OCI-LY7 (cell line): ENCODE measurements around the gene HABP4. TPM values are rescaled to one million over a fixed set of nuclear protein-coding genes. Genes with fewer than 3 reads are reported as not detected.

Experiments used
- BruUV-seq: library from RNA; stranded (reverse); fragments of 400-500 nt; replicated peaks from 2 replicates; lab custom pipeline; 2021; lab: Mats Ljungman, UMichigan
- CTCF ChIA-PET: fragments of 300-600 bp; sonication (Branson Sonifier 250); formaldehyde crosslinking; loops from one replicate; lab custom pipeline; 2022; ENCODE audit warnings: antibody characterized with exemption; ENCODE audit not compliant: unreplicated experiment; lab: Charles Lee
- POLR2A ChIA-PET: fragments of 300-600 bp; sonication (Branson Sonifier 250); formaldehyde crosslinking; loops from one replicate; lab custom pipeline; 2022; ENCODE audit warnings: antibody characterized with exemption; lab: Charles Lee
- DNase-seq: peaks from one replicate; pipeline ENCODE4 v3.0.0-alpha.2; 2015; ENCODE audit warnings: low spot score
- H2AFZ ChIP-seq: fragments of 200-600 bp; sonication (generic), shearing (Covaris generic); 2 replicates; pipeline ENCODE4 v1.6.1; 2014; ENCODE audit warnings: mild to moderate bottlenecking, antibody characterized with exemption, low read length, moderate library complexity
- H3K27ac ChIP-seq: fragments of 200-600 bp; sonication (generic); 2 replicates; pipeline ENCODE4 v1.5.1; 2014; ENCODE audit warnings: mixed run types, low read depth, mild to moderate bottlenecking, moderate library complexity, low read length, inconsistent platforms; ENCODE audit not compliant: poor library complexity, severe bottlenecking
- H3K36me3 ChIP-seq: fragments of 200-600 bp; sonication (generic); 2 replicates; pipeline ENCODE4 v1.6.1; 2014; ENCODE audit warnings: mild to moderate bottlenecking, antibody characterized with exemption, low read length, moderate library complexity, mixed read lengths; ENCODE audit not compliant: insufficient read depth
- H3K4me1 ChIP-seq: fragments of 200-600 bp; sonication (generic); 2 replicates; pipeline ENCODE4 v1.5.1; 2014; ENCODE audit warnings: mild to moderate bottlenecking, low read length; ENCODE audit not compliant: insufficient read depth, poor library complexity, severe bottlenecking
- H3K4me2 ChIP-seq: fragments of 200-600 bp; sonication (generic); 2 replicates; pipeline ENCODE4 v1.6.1; 2014; ENCODE audit warnings: mild to moderate bottlenecking, low read length
- H3K4me3 ChIP-seq: fragments of 200-600 bp; sonication (generic); 2 replicates; pipeline ENCODE4 v1.5.1; 2014; ENCODE audit warnings: mild to moderate bottlenecking, low read depth, low read length; ENCODE audit not compliant: poor library complexity, severe bottlenecking
- H3K79me2 ChIP-seq: fragments of 200-600 bp; sonication (generic); 2 replicates; pipeline ENCODE4 v1.6.1; 2016; ENCODE audit warnings: low read depth, mild to moderate bottlenecking, low read length, moderate library complexity, mixed read lengths; ENCODE audit not compliant: insufficient read depth
- H3K9me2 ChIP-seq: fragments of 200-600 bp; sonication (generic); 2 replicates; pipeline ENCODE4 v1.6.1; 2016; ENCODE audit warnings: mild to moderate bottlenecking, low read length, mixed read lengths; ENCODE audit not compliant: insufficient read depth
- H3K9me3 ChIP-seq: fragments of 200-600 bp; sonication (generic); 2 replicates; pipeline ENCODE4 v1.6.1; 2014; ENCODE audit warnings: mild to moderate bottlenecking, mixed run types, low read length, mixed read lengths
- H4K20me1 ChIP-seq: fragments of 200-600 bp; sonication (generic); 2 replicates; pipeline ENCODE4 v1.6.1; 2014; ENCODE audit warnings: mild to moderate bottlenecking, antibody characterized with exemption, low read length, moderate library complexity, mixed read lengths; ENCODE audit not compliant: insufficient read depth
- CTCF ChIP-seq: fragments of 200-600 bp; sonication (generic); conservative IDR thresholded peaks from 2 replicates; pipeline ENCODE4 v1.5.1; 2014; ENCODE audit warnings: mild to moderate bottlenecking, antibody characterized with exemption, low read length, moderate library complexity, mixed read lengths
- EZH2phosphoT487 ChIP-seq: fragments of 200-600 bp; sonication (generic); IDR thresholded peaks from 2 replicates; pipeline ENCODE4 v1.6.1; 2018; ENCODE audit warnings: low read depth, borderline replicate concordance, mild to moderate bottlenecking, mixed run types, antibody characterized with exemption, low read length, moderate library complexity, mixed read lengths
- intact Hi-C: fragments of 100-400 bp; cut with micrococcal nuclease; formaldehyde crosslinking; loops from one replicate; pipeline ENCODE4 v1.10.0; 2022; ENCODE audit not compliant: unreplicated experiment
- total RNA-seq, 2 experiments: library from RNA; depleted of rRNA in 1 of 2; stranded (reverse); fragments of >200 nt in 1 of 2; shearing (Covaris generic) in 1 of 2; gene quantifications; 2 replicates each; pipeline ENCODE4 v1.2.3, GENCODE V29; 2014 to 2022

Gene HABP4
- total RNA-seq, 2 experiments from 2014 or later: 6.0 to 11.0 TPM

DNA sequence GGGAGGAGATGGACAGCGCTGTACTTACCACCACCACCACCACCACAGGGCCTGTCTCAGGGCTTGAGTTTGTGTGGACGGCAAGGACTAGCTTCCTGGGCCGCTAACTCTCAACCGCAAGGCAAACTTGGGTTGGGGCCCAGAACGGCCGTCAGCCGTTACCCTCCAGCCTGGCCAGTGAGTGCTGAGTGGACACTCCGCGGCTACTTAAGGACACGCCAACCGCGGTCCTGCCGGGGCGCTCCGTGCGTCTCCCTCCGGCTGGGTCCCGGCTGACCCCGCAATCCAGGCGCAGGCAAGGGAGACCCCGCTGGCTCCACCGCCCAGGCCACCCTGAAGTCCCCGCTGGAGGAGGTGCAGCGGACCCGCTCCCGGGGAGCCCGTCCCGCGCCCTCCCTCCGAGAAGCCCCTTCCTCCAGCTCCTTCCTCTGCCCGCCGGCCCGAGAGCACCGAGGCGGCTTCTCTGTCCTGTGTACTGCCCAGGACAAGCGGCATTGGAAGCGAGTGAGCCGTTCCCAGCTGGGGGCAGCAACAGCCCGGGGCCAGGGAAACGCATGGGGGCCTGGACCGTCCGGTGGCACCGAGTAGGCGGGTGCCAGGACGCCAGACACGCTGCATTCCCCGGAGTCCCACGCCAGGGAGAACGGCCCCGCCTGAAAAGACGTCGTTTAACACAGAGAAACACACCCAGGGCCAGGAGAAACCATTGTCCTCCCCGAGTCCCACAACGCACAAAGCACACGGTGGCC is 46.6 kb downstream of the HABP4 start:
- Histone ChIP-seq H3K27ac (no peak overlapping the region), H3K36me3 (no peaks in the 10 kb centered on the region), H2AFZ (no peak overlapping the region), H3K9me3 (no peaks in the 10 kb centered on the region), H3K4me2 (no peak overlapping the region), H3K4me1 (no peaks in the 10 kb centered on the region), H4K20me1 (no peaks in the 10 kb centered on the region), H3K4me3 (no peak overlapping the region), H3K79me2 (no peaks in the 10 kb centered on the region), H3K9me2 (no peaks in the 10 kb centered on the region)
- POLR2A ChIA-PET: no interaction called here
- TF ChIP-seq EZH2phosphoT487 (no peak), CTCF (no peak)
- no TSS peak for BruUV-seq
- no peak for DNase-seq
- intact Hi-C loops: no loop called here
- CTCF ChIA-PET: no interaction called here

DNA sequence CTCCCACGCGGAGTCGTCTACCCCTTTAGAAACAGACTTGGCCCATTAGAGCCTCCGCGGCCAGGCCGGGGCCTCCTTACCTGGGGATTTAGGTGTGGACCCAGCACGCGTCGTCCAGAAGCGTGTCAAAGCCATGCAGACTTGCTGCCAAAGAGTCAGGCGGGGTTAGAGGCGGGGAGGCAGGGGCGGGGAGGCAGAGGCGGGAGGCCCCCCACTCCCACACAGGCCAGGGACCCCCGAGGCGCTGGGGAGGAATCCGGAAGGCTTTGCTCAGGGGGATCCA is 47.1 kb downstream of the HABP4 start:
- H3K4me1 ChIP-seq: no peaks in the 10 kb centered on the region
- no peak for DNase-seq
- H3K4me2 ChIP-seq: no peak overlapping the region
- no TSS peak for BruUV-seq
- H3K79me2 ChIP-seq: no peaks in the 10 kb centered on the region
- intact Hi-C loops: no loop called here
- TF ChIP-seq CTCF: no peak
- no peak for TF ChIP-seq EZH2phosphoT487
- H3K9me3 ChIP-seq: no peaks in the 10 kb centered on the region
- POLR2A ChIA-PET: no interaction called here
- no peak overlapping the region for H3K27ac ChIP-seq
- H3K4me3 ChIP-seq: no peak overlapping the region
- H4K20me1 ChIP-seq: no peaks in the 10 kb centered on the region
- H3K9me2 ChIP-seq: no peaks in the 10 kb centered on the region
- no peaks in the 10 kb centered on the region for H3K36me3 ChIP-seq
- CTCF ChIA-PET: no interaction called here
- H2AFZ ChIP-seq: no peak overlapping the region

DNA sequence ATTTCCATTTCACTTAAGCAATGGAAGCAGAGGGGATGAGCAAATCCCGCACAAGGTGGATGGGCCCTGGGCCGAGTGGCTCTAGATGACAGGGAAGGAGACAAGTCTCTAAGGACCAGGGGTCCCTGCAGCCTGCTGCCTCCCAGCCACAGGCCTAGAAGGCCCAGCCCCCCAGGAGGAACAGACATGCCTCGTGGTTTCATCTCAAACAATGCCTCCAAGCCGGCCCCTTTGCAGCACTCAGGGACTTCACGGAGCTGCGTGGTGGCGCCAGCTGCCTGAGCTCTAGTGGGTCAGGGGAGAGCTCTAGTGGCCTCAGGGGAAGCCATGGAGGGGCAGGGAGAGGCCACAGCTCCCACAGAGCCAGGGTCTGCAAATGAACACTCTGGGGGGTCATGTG is 48.8 kb downstream of the HABP4 start:
- H3K9me3 ChIP-seq: no peaks in the 10 kb centered on the region
- DNase-seq: no peak
- CTCF ChIA-PET: no interaction called here
- no peak overlapping the region for H3K27ac ChIP-seq
- no peaks in the 10 kb centered on the region for H3K36me3 ChIP-seq
- no peak overlapping the region for H3K4me2 ChIP-seq
- TF ChIP-seq CTCF (no peak), EZH2phosphoT487 (no peak)
- no TSS peak for BruUV-seq
- H3K9me2 ChIP-seq: no peaks in the 10 kb centered on the region
- no peak overlapping the region for H3K4me3 ChIP-seq
- POLR2A ChIA-PET: no interaction called here
- intact Hi-C loops: no loop called here
- no peaks in the 10 kb centered on the region for H4K20me1 ChIP-seq
- no peaks in the 10 kb centered on the region for H3K4me1 ChIP-seq
- no peak overlapping the region for H2AFZ ChIP-seq
- no peaks in the 10 kb centered on the region for H3K79me2 ChIP-seq
